ENCODE results near the gene TC2N.

The TC2N gene

GRCh38 chr14:91748049-91748448, 119.3 kb downstream of the TC2N start:
- TF ChIP-seq POLR2AphosphoS5 (IDR thresholded peaks at IDR 0.05; ENCODE audit: low read depth, low read length), result no peak
- no peak for TF ChIP-seq TAF1 (IDR thresholded peaks at IDR 0.05; ENCODE audit: borderline replicate concordance, insufficient read depth, low read length)
- no peak for TF ChIP-seq SIN3A (IDR thresholded peaks at IDR 0.05; ENCODE audit: borderline replicate concordance, insufficient read depth, low read length)
- TF ChIP-seq REST (IDR thresholded peaks at IDR 0.05; ENCODE audit: insufficient read depth in 1 of 2, low read depth in 2 of 2, low read length in 2 of 2), result no peak
- TF ChIP-seq FOXP2 (optimal IDR thresholded peaks at IDR 0.05; ENCODE audit: borderline replicate concordance, extremely low read depth, extremely low read length, insufficient read depth), result no peak

GRCh38 chr14:91745344-91745743, 122.0 kb downstream of the TC2N start:
- TF ChIP-seq POLR2AphosphoS5 (IDR thresholded peaks at IDR 0.05; ENCODE audit: low read depth, low read length) (no peak), FOXP2 (optimal IDR thresholded peaks at IDR 0.05; ENCODE audit: borderline replicate concordance, extremely low read depth, extremely low read length, insufficient read depth) (no peak), SIN3A (IDR thresholded peaks at IDR 0.05; ENCODE audit: borderline replicate concordance, insufficient read depth, low read length) (no peak), TAF1 (IDR thresholded peaks at IDR 0.05; ENCODE audit: borderline replicate concordance, insufficient read depth, low read length) (no peak), REST (IDR thresholded peaks at IDR 0.05; ENCODE audit: insufficient read depth in 1 of 2, low read depth in 2 of 2, low read length in 2 of 2) (no peak)

GRCh38 chr14:91744068-91744480, 123.3 kb downstream of the TC2N start:
- TF ChIP-seq TAF1 (IDR thresholded peaks at IDR 0.05; ENCODE audit: borderline replicate concordance, insufficient read depth, low read length), result no peak
- no peak for TF ChIP-seq FOXP2 (optimal IDR thresholded peaks at IDR 0.05; ENCODE audit: borderline replicate concordance, extremely low read depth, extremely low read length, insufficient read depth)
- no peak for TF ChIP-seq REST (IDR thresholded peaks at IDR 0.05; ENCODE audit: insufficient read depth in 1 of 2, low read depth in 2 of 2, low read length in 2 of 2)
- no peak for TF ChIP-seq POLR2AphosphoS5 (IDR thresholded peaks at IDR 0.05; ENCODE audit: low read depth, low read length)
- no peak for TF ChIP-seq SIN3A (IDR thresholded peaks at IDR 0.05; ENCODE audit: borderline replicate concordance, insufficient read depth, low read length)

GRCh38 chr14:91743305-91743653, 124.1 kb downstream of the TC2N start:
- TF ChIP-seq FOXP2 (optimal IDR thresholded peaks at IDR 0.05; ENCODE audit: borderline replicate concordance, extremely low read depth, extremely low read length, insufficient read depth) (no peak), TAF1 (IDR thresholded peaks at IDR 0.05; ENCODE audit: borderline replicate concordance, insufficient read depth, low read length) (no peak), SIN3A (IDR thresholded peaks at IDR 0.05; ENCODE audit: borderline replicate concordance, insufficient read depth, low read length) (no peak), REST (IDR thresholded peaks at IDR 0.05; ENCODE audit: insufficient read depth in 1 of 2, low read depth in 2 of 2, low read length in 2 of 2) (no peak), POLR2AphosphoS5 (IDR thresholded peaks at IDR 0.05; ENCODE audit: low read depth, low read length) (no peak)

Data from PFSK-1 (cell line).